ENCODE measurements around the gene DLGAP4. TPM values are rescaled to one million over a fixed set of nuclear protein-coding genes. Genes with fewer than 3 reads are reported as not detected.
A peak's percentile ranks its signal among the peaks of the same experiment; 100 is the strongest.

Gene DLGAP4
- total RNA-seq, 1 donor from 2014 or later: 199 TPM

DNA sequence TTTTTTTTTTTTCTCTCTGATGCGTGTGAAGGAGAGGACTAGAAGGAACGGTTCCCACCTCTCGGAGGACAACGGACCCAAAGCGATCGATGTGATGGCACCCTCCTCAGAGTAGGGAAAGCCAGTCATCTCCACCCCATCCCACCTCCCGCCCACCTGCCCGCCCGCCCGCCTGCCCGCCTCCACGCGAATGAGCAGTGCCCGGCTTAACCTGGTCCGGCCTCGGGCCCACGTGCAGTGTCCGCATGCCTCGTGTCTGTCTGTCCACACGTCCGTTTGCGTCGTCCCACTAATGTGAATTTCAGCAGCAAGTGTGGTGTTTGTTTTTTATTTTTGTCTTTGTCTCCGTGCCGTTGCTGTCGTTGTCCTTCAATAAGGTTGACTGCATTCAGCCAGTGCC is 193.1 kb downstream of the DLGAP4 start:
- TF ChIP-seq, protein P1, sequence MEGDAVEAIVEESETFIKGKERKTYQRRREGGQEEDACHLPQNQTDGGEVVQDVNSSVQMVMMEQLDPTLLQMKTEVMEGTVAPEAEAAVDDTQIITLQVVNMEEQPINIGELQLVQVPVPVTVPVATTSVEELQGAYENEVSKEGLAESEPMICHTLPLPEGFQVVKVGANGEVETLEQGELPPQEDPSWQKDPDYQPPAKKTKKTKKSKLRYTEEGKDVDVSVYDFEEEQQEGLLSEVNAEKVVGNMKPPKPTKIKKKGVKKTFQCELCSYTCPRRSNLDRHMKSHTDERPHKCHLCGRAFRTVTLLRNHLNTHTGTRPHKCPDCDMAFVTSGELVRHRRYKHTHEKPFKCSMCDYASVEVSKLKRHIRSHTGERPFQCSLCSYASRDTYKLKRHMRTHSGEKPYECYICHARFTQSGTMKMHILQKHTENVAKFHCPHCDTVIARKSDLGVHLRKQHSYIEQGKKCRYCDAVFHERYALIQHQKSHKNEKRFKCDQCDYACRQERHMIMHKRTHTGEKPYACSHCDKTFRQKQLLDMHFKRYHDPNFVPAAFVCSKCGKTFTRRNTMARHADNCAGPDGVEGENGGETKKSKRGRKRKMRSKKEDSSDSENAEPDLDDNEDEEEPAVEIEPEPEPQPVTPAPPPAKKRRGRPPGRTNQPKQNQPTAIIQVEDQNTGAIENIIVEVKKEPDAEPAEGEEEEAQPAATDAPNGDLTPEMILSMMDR (IDR thresholded peaks at IDR 0.05; ENCODE audit: partially characterized antibody, unreplicated experiment): no peak
- Mint-ChIP-seq H3K4me3 (ENCODE audit: unreplicated experiment) (no peak overlapping the region), H3K27ac (ENCODE audit: unreplicated experiment) (peak overlapping the region; percentile 55), H3K36me3 (ENCODE audit: unreplicated experiment) (peaks cover 4% of the 10 kb centered on the region), H3K9me3 (ENCODE audit: unreplicated experiment) (peaks cover 10% of the 10 kb centered on the region), H3K4me1 (ENCODE audit: low read depth, unreplicated experiment) (peaks cover 2% of the 10 kb centered on the region), H3K27me3 (ENCODE audit: unreplicated experiment) (peaks cover 10% of the 10 kb centered on the region)
- DNase-seq: no peak

DNA sequence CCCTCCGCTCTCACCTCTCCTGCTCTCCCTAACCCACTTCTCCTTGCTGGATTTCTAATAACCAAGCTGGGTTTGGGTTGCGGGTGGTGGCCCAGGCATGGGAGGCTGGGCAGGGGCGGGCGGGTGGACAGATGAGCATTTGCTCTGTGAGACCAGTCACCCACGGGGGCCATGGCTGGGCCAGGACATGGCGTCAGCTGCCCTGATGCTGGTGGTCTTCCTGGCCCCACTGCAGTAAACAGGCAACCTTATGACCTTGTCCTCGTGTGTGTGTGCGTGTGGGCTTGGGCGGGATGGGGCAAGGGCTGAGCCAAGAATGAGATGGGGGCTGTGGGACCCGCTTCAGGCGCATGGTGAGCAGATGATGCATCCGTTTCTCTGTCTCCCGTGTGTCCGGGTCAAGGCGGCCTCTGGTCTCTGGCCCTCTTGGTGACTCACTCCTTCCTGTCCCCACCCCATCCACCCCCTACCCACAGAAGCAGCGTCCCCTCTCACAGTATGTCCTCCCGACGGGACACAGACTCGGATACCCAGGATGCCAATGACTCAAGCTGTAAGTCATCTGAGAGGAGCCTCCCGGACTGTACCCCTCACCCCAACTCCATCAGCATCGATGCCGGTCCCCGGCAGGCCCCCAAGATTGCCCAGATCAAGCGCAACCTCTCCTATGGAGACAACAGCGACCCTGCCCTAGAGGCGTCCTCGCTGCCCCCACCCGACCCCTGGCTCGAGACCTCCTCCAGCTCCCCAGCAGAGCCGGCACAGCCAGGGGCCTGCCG is 193.8 kb downstream of the DLGAP4 start:
- Mint-ChIP-seq H3K4me1 (ENCODE audit: low read depth, unreplicated experiment) (peaks cover 2% of the 10 kb centered on the region), H3K36me3 (ENCODE audit: unreplicated experiment) (peaks cover 4% of the 10 kb centered on the region)

DNA sequence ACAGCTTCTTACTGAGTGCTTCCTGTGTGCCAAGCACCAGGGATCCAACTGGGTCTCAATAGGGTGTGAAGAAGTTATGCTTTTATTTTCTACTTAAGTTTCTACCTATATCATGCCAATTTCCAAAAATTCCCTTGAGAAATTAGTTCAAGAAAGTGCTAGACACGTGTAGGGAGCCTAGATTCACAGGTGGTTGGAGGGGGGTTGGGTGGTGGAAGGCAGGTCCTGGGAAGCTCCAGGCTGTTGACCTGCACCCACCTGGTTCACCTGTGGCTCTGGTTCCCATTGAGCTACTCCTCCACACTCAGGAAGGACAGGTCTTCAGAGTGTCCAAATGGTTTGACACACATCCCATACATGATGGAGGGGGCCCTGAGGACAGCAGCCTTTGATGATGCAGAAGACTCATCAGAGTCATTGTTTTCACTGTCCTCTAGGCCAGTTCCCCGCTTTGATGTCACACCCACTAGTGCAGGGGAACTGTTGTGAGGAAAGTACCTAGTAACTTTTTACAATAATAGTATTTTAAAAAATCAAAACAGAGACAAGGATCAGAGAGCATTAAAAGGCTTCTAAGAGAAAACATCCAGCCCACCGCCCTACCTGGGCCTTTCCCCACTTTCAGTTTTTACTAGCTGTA is 195.3 kb downstream of the DLGAP4 start:
- Mint-ChIP-seq H3K27me3 (ENCODE audit: unreplicated experiment) (peaks cover 6% of the 10 kb centered on the region), H3K4me1 (ENCODE audit: low read depth, unreplicated experiment) (peaks cover 4% of the 10 kb centered on the region), H3K36me3 (ENCODE audit: unreplicated experiment) (peaks cover 4% of the 10 kb centered on the region), H3K4me3 (ENCODE audit: unreplicated experiment) (no peak overlapping the region), H3K9me3 (ENCODE audit: unreplicated experiment) (peaks cover 8% of the 10 kb centered on the region), H3K27ac (ENCODE audit: unreplicated experiment) (no peak overlapping the region)
- DNase-seq: no peak
- TF ChIP-seq, protein P1 (IDR thresholded peaks at IDR 0.05; ENCODE audit: partially characterized antibody, unreplicated experiment): no peak

More for the DNA sequence above, 193.8 kb downstream of the DLGAP4 start:
- Mint-ChIP-seq H3K4me3 (ENCODE audit: unreplicated experiment) (no peak overlapping the region), H3K9me3 (ENCODE audit: unreplicated experiment) (peaks cover 10% of the 10 kb centered on the region), H3K27me3 (ENCODE audit: unreplicated experiment) (peaks cover 10% of the 10 kb centered on the region), H3K27ac (ENCODE audit: unreplicated experiment) (no peak overlapping the region)
- TF ChIP-seq, protein P1 (IDR thresholded peaks at IDR 0.05; ENCODE audit: partially characterized antibody, unreplicated experiment): no peak
- no peak for DNase-seq

DNA sequence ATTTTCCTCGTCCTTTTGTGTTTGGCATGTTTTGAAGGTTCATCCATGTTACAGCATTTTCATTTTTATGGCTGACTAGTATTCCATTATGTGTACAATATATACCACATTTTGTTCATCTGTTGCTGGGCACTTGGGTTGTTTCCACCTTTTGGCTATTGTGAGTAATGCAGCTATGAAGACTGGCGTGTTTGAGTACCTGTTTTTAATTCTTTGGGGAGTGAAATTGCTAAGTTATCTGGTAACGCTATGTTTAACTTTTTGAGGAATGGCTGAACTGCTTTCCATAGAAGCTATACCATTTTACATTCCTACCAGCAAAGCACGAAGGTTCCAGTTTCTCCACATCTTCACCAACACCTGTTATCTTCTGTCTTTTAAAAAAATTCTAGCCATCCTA is 198.2 kb downstream of the DLGAP4 start:
- peaks cover 4% of the 10 kb centered on the region for H3K4me1 Mint-ChIP-seq (ENCODE audit: low read depth, unreplicated experiment)
- no peak for DNase-seq
- peaks cover 4% of the 10 kb centered on the region for H3K36me3 Mint-ChIP-seq (ENCODE audit: unreplicated experiment)
- H3K27ac Mint-ChIP-seq (ENCODE audit: unreplicated experiment): no peak overlapping the region
- H3K9me3 Mint-ChIP-seq (ENCODE audit: unreplicated experiment): peaks cover 10% of the 10 kb centered on the region
- H3K27me3 Mint-ChIP-seq (ENCODE audit: unreplicated experiment): peaks cover 5% of the 10 kb centered on the region
- no peak overlapping the region for H3K4me3 Mint-ChIP-seq (ENCODE audit: unreplicated experiment)
- TF ChIP-seq, protein P1 (IDR thresholded peaks at IDR 0.05; ENCODE audit: partially characterized antibody, unreplicated experiment): peak; percentile 27

DNA sequence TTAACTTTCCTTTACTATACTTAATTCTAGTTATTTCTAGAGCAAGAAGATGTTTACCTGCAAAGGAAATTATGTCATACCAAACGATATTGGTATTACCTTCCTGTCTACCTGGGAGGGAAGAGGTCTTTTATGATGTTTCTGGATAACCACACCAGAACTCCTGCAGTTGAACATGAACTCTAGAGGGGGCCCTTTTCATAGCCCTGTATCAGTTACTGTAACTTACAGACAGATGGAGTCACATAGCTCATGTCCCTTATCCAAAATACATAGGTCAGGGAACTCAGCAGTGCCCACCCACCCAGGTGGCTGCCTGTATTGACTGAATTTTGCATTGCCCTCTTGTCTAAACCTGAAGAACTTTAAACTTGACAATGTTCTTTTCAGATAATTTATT is 200.1 kb downstream of the DLGAP4 start:
- TF ChIP-seq, protein P1 (IDR thresholded peaks at IDR 0.05; ENCODE audit: partially characterized antibody, unreplicated experiment): peak; percentile 13
- DNase-seq: no peak
- Mint-ChIP-seq H3K36me3 (ENCODE audit: unreplicated experiment) (no peaks in the 10 kb centered on the region), H3K4me1 (ENCODE audit: low read depth, unreplicated experiment) (peaks cover 4% of the 10 kb centered on the region), H3K27me3 (ENCODE audit: unreplicated experiment) (peaks cover 2% of the 10 kb centered on the region), H3K4me3 (ENCODE audit: unreplicated experiment) (no peak overlapping the region), H3K27ac (ENCODE audit: unreplicated experiment) (no peak overlapping the region), H3K9me3 (ENCODE audit: unreplicated experiment) (peaks cover 5% of the 10 kb centered on the region)
